Hindlimb muscle (tissue), 1 donor: ENCODE results near the gene AFAP1. TPM values are rescaled to one million over a fixed set of nuclear protein-coding genes. Genes with fewer than 3 reads are reported as not detected.

Source experiments
- DNase-seq: peaks from one replicate; pipeline ENCODE4 v3.0.0-alpha.2; 2013
- polyA plus RNA-seq: library from polyadenylated mRNA; unstranded; fragments of 120-200 nt; gene quantifications from one replicate; pipeline ENCODE4 v1.2.1, GENCODE V29; 2013; ENCODE audit not compliant: insufficient read length

Gene AFAP1
- polyA plus RNA-seq, 1 donor, result 38.3 TPM

DNA sequence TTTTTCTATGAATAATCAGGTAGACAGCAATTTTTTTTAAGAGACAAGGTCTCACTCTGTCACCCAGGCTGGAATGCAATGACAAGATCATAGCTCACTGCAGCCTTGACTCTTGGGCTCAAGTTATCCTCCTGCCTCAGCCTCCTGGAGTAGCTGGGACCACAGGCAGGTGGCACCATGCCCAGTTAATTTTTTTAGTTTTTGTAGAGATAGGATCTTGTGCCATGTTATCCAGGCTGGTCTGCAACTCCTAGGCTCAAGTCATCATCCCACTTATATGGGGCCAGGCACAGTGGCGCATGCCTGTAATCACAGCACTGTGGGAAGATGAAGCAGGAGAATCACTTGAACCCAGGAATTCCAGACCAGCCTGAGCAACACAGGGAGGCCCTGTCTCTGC lies 26.8 kb downstream of the AFAP1 start:
- DNase-seq, result no peak

GRCh38 chr4:7910952-7911578 lies 28.6 kb downstream of the AFAP1 start:
- DNase-seq, result no peak

DNA sequence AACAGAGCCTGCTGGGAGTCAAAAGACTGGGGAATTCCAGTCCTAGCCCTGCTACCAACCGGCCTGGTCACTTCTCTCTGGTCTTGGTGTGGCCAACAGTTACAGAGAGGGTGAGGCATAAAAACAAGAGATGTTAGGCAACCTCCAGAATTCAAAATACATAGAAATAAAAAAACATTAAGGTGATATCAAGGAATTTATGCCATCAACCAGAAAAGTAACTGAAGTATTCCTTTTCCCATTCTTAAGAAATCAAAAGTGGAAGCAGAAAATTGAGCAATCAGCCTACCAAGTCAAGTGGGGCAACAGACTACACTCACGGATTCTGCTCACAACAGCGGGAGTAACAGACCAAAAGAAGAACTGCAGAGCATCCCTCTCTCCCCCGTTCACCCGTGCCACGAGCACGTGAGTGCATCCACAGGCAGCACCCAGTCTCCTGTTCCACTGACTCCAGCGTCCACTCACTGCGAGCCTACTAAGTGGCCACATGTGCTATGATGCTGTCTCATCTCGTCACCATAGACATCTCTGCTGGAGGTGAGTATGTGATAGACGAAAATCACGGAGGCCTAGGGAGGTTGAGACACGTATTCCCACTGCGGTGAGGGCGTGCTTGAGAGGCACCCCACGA lies 29.3 kb downstream of the AFAP1 start:
- no peak for DNase-seq

DNA sequence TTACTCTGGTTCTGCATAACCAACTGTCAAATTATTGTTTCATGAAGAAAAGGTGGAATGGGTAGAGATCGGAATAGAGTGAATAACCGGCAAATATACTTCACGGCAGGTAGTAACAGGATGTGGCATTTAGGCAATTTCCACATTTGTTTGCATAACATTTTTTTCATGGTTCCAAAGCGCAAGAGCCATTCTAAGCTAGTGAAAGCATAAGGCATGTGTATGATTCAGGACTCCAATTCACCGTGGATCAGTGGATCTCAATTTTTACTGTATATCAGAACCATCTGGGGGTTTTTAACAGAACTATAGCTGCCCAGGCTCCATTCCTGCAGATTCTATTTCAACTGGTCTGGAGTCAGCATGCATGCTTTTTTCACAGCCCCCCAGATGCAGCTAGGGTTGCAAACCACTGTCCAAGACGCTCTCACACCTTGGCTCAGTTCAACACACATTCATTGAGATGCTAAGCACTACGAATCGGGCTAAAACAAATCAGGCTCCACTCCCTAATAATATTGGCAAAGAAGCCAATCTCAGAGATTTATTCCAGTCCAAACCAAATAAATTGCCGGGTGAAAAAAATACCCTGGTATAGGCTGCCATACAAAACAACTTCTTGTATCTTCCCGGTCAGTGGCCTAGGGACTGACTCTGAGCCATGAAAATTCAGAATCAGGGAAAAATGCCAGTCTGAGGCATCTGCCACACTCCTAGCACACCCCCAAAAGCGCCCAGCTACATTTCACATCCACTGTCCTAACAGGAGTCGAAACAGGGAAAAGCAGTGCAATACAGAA lies 30.0 kb downstream of the AFAP1 start:
- no peak for DNase-seq

- no peak for DNase-seq
Observed at GRCh38 chr4:7908668-7909067, 31.0 kb downstream of the AFAP1 start.

- no peak for DNase-seq
Observed at GRCh38 chr4:7907142-7907541, 32.5 kb downstream of the AFAP1 start.

DNA sequence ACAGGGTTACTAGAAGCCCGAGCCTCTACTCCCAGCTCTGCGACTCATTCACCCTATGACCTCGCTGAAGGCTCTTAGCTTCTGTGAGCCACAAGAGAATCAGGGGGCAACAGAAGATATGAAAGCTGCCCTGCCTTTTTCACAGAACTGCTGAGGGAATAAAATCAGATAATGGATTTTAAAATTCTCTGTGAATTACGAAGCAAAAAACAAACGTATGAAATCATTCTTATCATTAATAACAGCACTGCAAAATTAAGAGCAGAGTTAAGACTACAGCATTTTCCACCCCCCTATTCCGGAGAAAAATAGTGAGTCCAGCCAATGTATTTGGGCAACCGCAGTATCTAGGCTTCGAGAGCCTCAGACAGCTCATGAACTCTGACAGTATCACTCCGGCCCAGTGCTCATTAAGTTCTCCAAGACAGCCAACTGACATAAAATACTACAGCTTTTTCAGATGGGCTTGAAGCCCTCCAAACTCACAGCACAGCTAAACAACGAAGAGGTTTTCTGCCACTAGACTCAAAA lies 33.4 kb downstream of the AFAP1 start:
- no peak for DNase-seq

DNA sequence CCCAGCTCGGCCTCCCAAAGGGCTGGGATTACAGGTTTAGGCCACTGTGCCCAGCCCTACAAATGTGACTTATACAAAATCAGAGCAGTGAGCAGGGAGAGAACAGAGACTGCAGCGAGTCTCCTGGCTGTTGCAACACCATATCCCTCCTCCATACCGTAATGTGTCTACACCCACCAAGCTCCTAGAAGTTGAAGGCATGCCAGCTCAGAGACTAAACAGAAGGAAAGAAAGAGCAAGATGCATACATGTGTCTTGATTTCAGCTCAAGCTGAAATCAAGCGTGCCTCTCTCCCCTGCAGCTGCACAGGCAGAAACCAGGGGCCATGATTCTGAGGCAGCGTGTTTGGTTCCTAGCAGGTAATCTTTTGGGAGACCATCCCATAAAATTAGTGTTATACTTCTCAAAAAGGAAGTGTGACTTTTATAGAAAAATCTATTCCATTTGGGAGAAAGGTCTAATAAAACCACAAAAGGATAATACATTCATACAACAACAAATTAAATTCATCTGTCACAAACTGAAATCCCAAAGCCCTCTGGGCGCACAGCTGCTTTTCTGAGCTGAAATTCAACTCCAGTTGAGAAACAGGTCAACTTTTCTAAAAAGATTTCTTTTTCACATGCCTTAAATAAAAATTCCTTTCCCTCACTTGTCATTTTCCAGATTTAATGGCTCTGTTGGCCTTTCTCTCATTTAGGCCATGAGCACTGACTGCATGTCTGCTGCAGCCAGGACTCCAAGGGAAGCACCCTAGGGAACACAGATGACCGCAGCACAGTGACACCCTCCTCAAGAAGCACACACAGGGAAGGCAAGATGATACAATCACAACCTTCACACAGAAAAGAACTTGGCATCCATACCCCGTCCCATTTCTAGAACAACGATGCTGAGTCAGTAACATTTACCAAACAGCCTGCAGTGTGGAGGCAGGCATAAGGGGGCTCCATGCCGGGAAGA lies 34.4 kb downstream of the AFAP1 start:
- peak; percentile 79 for DNase-seq

DNA sequence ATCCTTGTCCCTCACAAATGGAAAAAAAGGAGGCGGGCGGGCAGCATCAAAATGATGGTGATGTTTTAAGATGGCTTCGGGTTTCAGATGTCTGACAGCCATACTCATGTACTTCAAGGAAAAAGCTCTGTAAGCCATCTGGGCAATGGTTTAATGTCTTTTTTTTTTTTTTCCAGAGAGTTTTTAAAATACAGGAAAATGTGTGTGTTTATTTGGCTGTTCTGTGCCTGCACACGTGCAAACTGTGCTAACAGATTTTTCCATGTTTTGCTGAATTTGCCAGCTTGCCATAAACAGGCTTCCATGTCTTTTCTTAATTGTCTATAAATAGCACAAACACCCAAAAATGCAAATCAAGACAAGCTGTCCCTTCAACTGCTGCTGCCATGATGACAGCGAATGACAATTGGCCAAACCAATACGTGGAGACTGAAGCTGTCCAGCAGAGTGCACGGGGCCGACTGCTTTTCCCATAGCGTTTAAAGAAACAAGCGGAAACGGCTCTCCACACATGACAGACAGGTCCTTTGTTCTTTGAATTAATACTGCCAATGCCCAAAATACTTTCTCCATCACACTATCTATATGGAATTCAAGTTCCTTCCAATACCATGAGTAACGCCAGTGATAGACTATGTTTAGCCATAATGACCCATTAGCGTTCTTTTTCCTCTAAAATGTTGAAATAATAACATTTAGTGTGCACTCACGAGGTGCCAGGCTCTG lies 35.7 kb downstream of the AFAP1 start:
- DNase-seq, result peak; percentile 78

GRCh38 chr4:7902826-7903225 lies 36.8 kb downstream of the AFAP1 start:
- no peak for DNase-seq

DNA sequence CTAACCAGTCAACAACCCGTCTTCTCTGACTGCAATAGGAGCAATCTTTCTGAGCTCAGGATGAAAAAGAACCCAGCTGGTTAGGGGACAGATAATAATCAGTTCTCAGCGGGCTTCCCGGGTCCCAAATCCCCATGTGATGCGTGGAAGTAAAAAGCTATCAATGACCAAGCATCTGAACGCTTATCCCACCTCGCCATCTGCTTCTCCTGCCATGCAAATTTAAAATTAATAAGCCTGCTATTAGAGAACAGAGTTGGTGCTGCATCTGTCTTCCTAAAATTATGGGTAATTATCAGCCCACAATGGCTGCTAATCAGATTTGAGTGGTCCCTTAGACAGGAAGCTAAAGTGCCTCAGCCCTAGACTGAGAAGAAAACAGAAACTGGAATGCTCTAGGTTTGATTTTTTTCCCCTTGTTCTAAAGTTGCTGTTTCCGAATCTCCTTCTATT lies 37.5 kb downstream of the AFAP1 start:
- no peak for DNase-seq

DNA sequence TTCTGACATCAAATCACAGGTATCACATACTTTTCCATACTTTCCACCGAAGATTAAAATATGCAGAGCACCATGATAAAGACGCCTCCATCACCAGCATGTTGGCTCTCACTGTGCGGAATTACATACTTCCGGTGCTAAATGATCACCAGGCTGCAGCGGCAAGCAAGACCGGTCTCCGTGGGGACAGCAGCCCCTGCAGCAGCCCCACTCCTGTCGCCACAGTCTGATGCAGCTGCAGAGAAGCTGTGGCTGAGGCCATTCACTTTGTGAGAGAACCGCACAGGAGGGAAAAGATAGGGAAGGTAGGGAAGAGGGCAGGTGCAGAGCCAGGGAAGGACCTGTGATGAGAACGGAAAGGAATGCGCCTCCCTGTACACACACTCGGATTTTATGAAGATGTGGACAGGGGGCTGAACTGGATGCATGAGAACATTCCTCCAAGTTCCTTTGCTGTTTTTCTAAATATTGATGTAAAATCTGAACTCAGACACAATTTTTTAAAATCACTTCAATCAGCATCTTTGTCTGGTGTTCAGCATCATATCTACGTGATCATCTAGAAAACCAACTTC lies 38.3 kb downstream of the AFAP1 start:
- DNase-seq, result no peak

DNA sequence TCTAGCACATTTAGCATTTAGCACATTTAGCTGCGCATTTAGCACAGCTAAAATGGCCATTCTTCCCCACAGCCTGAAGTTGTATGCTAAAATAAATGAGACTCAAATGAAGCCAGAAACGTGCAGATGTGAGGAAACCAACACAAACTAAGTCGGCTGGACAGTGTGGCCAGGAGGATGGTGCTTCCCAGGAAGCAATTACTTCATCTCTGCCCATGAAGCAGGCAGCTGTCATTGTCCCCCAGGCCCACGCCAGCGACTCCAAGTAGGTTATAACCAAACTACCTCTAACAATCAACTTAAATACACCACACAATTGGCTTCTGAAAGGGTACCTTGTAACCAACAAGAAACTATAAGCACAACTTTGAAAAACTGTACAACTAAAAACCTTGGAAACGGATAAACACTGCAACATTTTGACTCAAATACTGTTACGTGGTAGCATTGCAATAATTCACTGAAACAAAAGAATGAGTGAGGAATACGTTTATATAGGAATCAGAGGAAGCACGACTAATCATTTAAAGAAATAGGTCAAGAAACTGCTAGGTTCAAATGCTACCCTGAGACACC lies 39.2 kb downstream of the AFAP1 start:
- no peak for DNase-seq

DNA sequence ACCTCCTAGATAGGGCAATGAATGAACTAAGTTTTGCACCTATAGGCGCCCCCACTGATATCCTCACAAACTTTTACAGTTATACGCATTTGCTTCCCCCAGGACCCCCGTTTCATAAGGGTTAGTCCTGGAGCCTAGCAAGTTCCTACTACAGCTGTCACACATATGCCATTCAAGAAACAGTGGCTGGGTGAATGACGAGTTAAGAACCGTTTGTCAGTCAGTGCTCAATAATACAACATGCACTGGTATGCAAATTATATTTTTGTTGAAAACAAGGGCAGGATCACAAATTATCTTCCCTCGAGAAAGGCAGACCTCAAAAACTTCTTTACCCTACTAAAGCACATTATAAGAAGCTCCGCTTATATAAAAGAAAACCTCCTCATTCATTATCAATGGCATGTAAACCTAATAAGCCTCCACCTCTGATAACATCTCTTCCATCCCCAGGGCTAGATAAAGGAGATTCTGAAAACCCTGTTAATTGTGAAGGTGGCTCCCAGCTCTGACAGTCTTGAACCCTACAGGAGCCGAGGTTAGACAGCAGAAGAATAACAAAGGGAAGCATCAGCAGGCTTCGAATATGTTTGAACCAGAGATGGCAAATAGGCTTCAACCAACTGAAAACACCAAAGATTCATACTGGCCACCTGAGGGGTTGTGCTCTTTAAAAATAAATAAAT lies 40.3 kb downstream of the AFAP1 start:
- DNase-seq, result no peak

DNA sequence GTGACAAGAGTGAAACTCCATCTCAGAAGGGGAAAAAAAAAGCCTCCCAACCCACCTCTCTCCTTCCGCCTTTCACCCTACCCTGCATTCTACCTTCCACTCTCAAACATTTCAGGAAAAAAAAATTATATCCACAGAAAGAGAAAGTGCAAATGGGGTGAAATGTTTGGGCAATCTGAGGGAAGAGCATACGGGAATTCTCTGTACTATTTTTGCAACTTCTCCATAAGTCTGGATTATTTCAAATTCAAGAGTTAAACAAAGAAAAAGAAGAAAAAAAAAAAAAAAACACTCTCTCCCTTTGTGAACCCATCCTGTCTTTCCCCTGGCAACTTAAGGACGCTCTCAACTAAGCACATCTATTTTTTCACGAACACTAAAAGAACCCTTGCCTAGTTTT lies 41.3 kb downstream of the AFAP1 start:
- no peak for DNase-seq

- DNase-seq, result no peak
Observed at GRCh38 chr4:7897811-7898210, 41.9 kb downstream of the AFAP1 start.

- DNase-seq, result no peak
Observed at GRCh38 chr4:7894677-7895181, 44.9 kb downstream of the AFAP1 start.

DNA sequence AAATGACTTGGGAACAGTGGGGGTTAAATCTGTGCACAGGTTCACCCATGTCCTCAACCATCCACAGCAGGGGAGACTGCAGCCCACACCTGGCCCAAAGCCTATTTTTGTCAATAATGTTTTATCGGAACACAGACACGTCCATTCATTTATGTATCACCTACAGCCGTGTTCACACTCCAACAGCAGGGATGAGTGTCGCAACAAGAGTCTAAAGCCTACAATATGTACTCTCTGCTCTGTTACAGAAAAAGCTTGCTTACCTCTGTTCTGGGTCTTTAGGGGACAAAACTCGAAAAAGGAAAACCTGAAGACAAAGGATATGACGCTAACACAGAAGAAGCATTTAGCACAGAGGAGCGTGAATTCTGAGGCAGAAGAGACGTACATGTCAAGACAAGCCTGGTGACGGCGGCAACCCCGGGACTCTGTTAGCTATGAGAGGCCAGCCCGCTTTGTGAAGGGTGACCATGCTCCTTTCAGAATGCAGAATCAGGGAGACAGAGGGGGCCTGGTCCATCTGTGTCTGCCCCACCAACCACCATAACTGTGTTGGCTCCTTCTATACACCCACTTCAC lies 45.5 kb downstream of the AFAP1 start:
- no peak for DNase-seq

DNA sequence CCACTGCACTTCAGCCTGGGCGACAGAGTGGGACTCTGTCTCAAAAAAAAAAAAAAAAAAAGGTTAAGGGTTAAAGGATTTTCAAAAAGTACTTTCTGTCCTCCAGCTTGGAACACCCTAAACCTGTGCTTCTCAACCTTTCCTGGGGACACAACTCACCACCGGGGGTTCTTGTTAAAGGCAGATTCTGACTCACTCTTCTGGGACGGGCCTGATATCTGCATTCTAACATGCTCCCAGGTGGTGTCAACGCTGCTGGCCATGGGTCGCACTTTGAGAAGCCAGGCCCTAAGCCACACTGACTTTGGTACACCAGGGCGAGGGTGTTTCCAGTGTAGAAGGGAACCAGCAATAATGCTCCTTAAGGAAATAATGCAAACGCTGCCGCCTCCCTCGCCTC lies 46.1 kb downstream of the AFAP1 start:
- no peak for DNase-seq
